Caco-2 (cell line): ENCODE results near the gene PDYN. TPM values are rescaled to one million over a fixed set of nuclear protein-coding genes. Genes with fewer than 3 reads are reported as not detected.

Experiments used
- BruUV-seq: library from RNA; stranded (reverse); fragments of 400-500 nt; replicated peaks from 2 replicates; lab custom pipeline; 2021; lab: Mats Ljungman, UMichigan
- CTCF ChIA-PET: fragments of 300-600 bp; sonication (Branson Sonifier 250); formaldehyde crosslinking; loops from one replicate; lab custom pipeline; 2022; ENCODE audit warnings: antibody characterized with exemption; lab: Charles Lee
- POLR2A ChIA-PET: fragments of 300-600 bp; sonication (Branson Sonifier 250); formaldehyde crosslinking; loops from one replicate; lab custom pipeline; 2022; ENCODE audit warnings: antibody characterized with exemption; lab: Charles Lee
- DNase-seq, 2 experiments: peaks; one replicate each; pipeline versions ENCODE4 v3.0.0 to v3.0.0-alpha.2; 2020 to 2022
- H3K27me3 ChIP-seq: replicated peaks from 2 replicates; pipeline ENCODE4 v1.6.0; 2011; ENCODE audit warnings: low read length; ENCODE audit not compliant: control insufficient read depth, insufficient read depth
- H3K36me3 ChIP-seq: 2 replicates; pipeline ENCODE4 v1.5.1; 2011; ENCODE audit warnings: low read length; ENCODE audit not compliant: control insufficient read depth, insufficient read depth
- H3K4me1 ChIP-seq: fragments of 250-450 bp; sonication (Bioruptor Pico); 2 replicates; pipeline ENCODE4 v1.5.1; 2020; ENCODE audit warnings: mild to moderate bottlenecking
- H3K4me3 ChIP-seq: 2 replicates; pipeline ENCODE4 v1.5.1; 2011; ENCODE audit warnings: low read depth, mild to moderate bottlenecking, control low read depth, low read length
- H3K9me3 ChIP-seq: fragments of 250-450 bp; sonication (Bioruptor Pico); 2 replicates; pipeline ENCODE4 v1.5.1; 2020; ENCODE audit warnings: mild to moderate bottlenecking, moderate library complexity
- H3K27ac Mint-ChIP-seq: one replicate; pipeline ENCODE4 v1.8.0; 2022; ENCODE audit warnings: mixed read lengths; ENCODE audit not compliant: unreplicated experiment
- H3K27me3 Mint-ChIP-seq: one replicate; pipeline ENCODE4 v1.8.0; 2022; ENCODE audit warnings: mixed read lengths; ENCODE audit not compliant: insufficient read depth, unreplicated experiment
- H3K36me3 Mint-ChIP-seq: one replicate; pipeline ENCODE4 v1.8.0; 2022; ENCODE audit warnings: mild to moderate bottlenecking, mixed read lengths; ENCODE audit not compliant: insufficient read depth, unreplicated experiment
- H3K4me1 Mint-ChIP-seq: one replicate; pipeline ENCODE4 v1.8.0; 2022; ENCODE audit warnings: low read depth, mixed read lengths; ENCODE audit not compliant: unreplicated experiment
- H3K4me3 Mint-ChIP-seq: one replicate; pipeline ENCODE4 v1.8.0; 2022; ENCODE audit warnings: mild to moderate bottlenecking, moderate library complexity, mixed read lengths; ENCODE audit not compliant: unreplicated experiment
- H3K9me3 Mint-ChIP-seq: one replicate; pipeline ENCODE4 v1.8.0; 2022; ENCODE audit warnings: mixed read lengths; ENCODE audit not compliant: unreplicated experiment
- intact Hi-C: fragments of 100-400 bp; cut with micrococcal nuclease; formaldehyde crosslinking; loops from one replicate; pipeline ENCODE4 v1.10.0; 2022; ENCODE audit not compliant: unreplicated experiment
- total RNA-seq: library from RNA; stranded (reverse); gene quantifications from 2 replicates; pipeline ENCODE4 v1.2.3, GENCODE V29; 2022
- TF ChIP-seq, protein P1 (sequence below), 2 experiments: fragments of 200-600 bp in 1 of 2; IDR thresholded peaks; 1 replicate in 1 of 2; 2 replicates in 1 of 2; pipeline versions ENCODE4 v1.5.1 to v1.8.0; 2011 to 2022; ENCODE audit warnings: antibody characterized with exemption in 1 of 2, control low read depth in 1 of 2, inconsistent platforms in 1 of 2, low read depth in 1 of 2, low read length in 1 of 2, mild to moderate bottlenecking in 1 of 2, moderate library complexity in 1 of 2; ENCODE audit not compliant: insufficient read depth in 1 of 2, severe bottlenecking in 1 of 2, unreplicated experiment in 1 of 2

The PDYN gene
- total RNA-seq, 1 experiment from 2014 or later: not detected

DNA sequence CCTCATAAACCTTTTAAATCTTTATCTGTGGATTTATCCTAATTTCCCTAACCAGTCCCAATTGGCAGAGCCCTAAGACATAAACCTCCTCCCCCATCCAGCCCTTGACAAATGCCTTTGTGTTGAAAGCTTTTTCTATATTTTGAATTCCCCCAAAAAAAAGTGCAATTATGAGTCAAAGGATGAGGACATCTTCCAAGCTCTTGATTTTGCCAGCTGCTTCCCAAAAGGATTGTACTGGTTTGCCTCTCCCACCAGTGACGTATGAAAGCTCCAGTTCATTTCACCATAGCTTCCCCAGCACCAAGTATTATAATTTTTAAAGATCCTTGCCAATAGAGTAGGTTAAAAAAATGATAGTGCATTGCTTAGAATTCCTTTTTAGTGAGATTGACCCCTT, 59.7 kb downstream of the PDYN start:
- Histone ChIP-seq H3K4me1 (peaks cover 6% of the 10 kb centered on the region; the same call in 1 of the 2 replicates), H3K36me3 (peaks cover 1% of the 10 kb centered on the region; the same call in 1 of the 2 replicates), H3K27me3 (no peaks in the 10 kb centered on the region), H3K4me3 (no peak overlapping the region), H3K9me3 (no peaks in the 10 kb centered on the region)
- Mint-ChIP-seq H3K27ac (no peak overlapping the region), H3K27me3 (no peaks in the 10 kb centered on the region), H3K4me3 (no peak overlapping the region), H3K4me1 (no peaks in the 10 kb centered on the region), H3K36me3 (peaks cover 10% of the 10 kb centered on the region), H3K9me3 (no peaks in the 10 kb centered on the region)
- DNase-seq: no peak
- ChIA-PET POLR2A (no interaction called here), CTCF (no interaction called here)
- no TSS peak for BruUV-seq
- intact Hi-C loops: no loop called here
- TF ChIP-seq, protein P1, sequence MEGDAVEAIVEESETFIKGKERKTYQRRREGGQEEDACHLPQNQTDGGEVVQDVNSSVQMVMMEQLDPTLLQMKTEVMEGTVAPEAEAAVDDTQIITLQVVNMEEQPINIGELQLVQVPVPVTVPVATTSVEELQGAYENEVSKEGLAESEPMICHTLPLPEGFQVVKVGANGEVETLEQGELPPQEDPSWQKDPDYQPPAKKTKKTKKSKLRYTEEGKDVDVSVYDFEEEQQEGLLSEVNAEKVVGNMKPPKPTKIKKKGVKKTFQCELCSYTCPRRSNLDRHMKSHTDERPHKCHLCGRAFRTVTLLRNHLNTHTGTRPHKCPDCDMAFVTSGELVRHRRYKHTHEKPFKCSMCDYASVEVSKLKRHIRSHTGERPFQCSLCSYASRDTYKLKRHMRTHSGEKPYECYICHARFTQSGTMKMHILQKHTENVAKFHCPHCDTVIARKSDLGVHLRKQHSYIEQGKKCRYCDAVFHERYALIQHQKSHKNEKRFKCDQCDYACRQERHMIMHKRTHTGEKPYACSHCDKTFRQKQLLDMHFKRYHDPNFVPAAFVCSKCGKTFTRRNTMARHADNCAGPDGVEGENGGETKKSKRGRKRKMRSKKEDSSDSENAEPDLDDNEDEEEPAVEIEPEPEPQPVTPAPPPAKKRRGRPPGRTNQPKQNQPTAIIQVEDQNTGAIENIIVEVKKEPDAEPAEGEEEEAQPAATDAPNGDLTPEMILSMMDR (IDR thresholded peaks at IDR 0.05; ENCODE audit: insufficient read depth in 1 of 2, low read depth in 1 of 2, low read length in 1 of 2, severe bottlenecking in 1 of 2, unreplicated experiment in 1 of 2): no peak

DNA sequence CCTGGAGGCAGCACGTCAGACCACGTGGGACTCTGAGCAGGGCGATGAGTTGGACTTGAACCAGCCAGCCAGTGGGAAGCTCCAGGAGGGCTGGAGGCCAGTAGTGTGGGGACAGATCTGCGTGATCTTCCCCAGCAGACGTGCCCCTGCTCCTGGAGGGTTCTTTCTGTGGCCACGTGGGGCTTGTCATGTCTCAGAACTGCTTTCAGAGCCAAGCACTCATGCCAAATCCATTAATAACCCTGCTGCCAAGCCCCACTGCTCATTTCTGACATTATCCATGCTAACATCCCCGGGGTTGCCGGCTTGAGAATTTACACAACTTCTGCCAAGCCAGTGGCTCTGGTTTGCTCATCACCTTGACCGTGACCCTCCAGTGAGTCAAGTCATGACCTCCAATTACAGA, 60.4 kb downstream of the PDYN start:
- ChIA-PET POLR2A (no interaction called here), CTCF (no interaction called here)
- H3K27me3 ChIP-seq: no peaks in the 10 kb centered on the region
- no peak overlapping the region for H3K4me3 Mint-ChIP-seq
- no peak overlapping the region for H3K4me3 ChIP-seq
- H3K9me3 ChIP-seq: no peaks in the 10 kb centered on the region
- H3K36me3 Mint-ChIP-seq: peaks cover 13% of the 10 kb centered on the region
- H3K4me1 ChIP-seq: no peaks in the 10 kb centered on the region
- no peaks in the 10 kb centered on the region for H3K4me1 Mint-ChIP-seq
- BruUV-seq: no TSS peak
- H3K9me3 Mint-ChIP-seq: no peaks in the 10 kb centered on the region
- intact Hi-C loops: no loop called here
- peaks cover 1% of the 10 kb centered on the region; the same call in 1 of the 2 replicates for H3K36me3 ChIP-seq
- H3K27me3 Mint-ChIP-seq: no peaks in the 10 kb centered on the region
- TF ChIP-seq, protein P1 (IDR thresholded peaks at IDR 0.05; ENCODE audit: insufficient read depth in 1 of 2, low read depth in 1 of 2, low read length in 1 of 2, severe bottlenecking in 1 of 2, unreplicated experiment in 1 of 2): no peak
- DNase-seq: no peak
- H3K27ac Mint-ChIP-seq: no peak overlapping the region

DNA sequence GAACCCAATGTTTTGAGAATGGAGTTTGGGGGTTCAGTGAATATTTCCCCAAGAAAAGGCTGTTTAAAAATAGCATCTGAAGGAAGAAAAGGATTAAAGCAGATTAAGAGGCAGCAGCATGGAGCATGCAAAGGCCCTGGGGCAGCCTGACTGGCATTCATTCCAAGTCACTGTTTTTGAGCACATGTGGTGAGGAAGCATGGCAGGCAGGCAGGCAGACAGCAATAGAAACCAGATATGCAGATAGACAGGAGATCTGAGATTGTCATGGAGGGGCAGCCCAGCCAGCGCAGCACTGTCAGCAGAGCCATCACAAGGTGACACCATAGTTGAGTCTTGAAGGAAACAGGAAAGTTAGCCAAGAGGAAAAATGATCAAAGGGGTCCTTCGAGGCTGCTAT, 60.9 kb downstream of the PDYN start:
- Histone ChIP-seq H3K27me3 (no peaks in the 10 kb centered on the region), H3K9me3 (no peaks in the 10 kb centered on the region), H3K4me3 (no peak overlapping the region), H3K4me1 (no peaks in the 10 kb centered on the region), H3K36me3 (peaks cover 1% of the 10 kb centered on the region; the same call in 1 of the 2 replicates)
- BruUV-seq: no TSS peak
- Mint-ChIP-seq H3K36me3 (peaks cover 13% of the 10 kb centered on the region), H3K4me3 (no peak overlapping the region), H3K9me3 (no peaks in the 10 kb centered on the region), H3K27ac (no peak overlapping the region), H3K4me1 (no peaks in the 10 kb centered on the region), H3K27me3 (no peaks in the 10 kb centered on the region)
- no peak for DNase-seq
- TF ChIP-seq, protein P1 (IDR thresholded peaks at IDR 0.05; ENCODE audit: insufficient read depth in 1 of 2, low read depth in 1 of 2, low read length in 1 of 2, severe bottlenecking in 1 of 2, unreplicated experiment in 1 of 2): no peak
- ChIA-PET CTCF (no interaction called here), POLR2A (no interaction called here)
- intact Hi-C loops: no loop called here
